Colon (tissue), 2 donors: ENCODE measurements around the gene ITGB3.
"Not testable (repeated sequence)": the region's sequence is repeated elsewhere in the genome, so short reads cannot be mapped to it uniquely, and the experiment has no call there.

Experiments
- FAIRE-seq: peaks from 2 replicates; lab custom pipeline; 2012; peaks lifted over from hg19 to GRCh38; lab: Jason Lieb, UNC
- donor health status: control.
- donor health status: control.

The ITGB3 gene

DNA sequence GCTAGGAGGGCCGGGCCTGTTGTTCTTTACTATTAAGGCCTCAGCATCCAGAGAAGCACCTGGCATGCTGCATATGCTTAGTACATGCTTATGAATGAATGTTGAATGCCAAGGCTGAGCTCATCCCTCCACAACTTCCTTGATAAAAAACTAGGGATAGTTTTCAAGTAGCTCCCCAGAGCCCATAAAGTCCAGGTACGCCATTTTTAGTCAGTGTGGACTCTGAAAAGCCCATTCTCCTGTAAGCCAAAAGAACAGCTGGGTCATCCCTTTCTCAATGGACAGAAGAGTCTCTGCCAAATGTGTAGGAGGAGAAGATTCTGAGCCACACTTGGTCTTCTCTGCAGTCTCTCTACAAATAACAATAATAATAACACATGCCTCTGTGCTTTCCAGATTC lies 8.9 kb upstream of the ITGB3 start:
- FAIRE-seq: no peak

DNA sequence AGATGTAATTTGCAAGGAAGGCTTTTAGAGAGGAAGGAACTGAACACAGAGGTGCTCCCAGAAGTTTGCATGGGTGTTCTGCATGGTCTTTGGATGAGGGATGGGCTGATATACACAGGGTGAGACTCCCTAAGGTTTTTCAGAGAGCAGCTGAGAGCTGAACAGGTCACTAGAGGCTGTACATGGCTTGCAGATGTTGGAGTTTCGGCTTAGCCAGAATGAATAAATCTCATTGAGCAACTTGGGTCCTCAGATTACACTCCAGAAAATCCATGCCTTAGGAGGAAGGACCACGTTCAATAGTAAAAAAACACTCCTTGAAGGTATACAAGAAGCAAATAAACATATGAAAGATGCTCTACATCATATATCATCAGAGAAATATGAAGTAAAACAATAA lies 7.5 kb upstream of the ITGB3 start:
- FAIRE-seq: no peak

DNA sequence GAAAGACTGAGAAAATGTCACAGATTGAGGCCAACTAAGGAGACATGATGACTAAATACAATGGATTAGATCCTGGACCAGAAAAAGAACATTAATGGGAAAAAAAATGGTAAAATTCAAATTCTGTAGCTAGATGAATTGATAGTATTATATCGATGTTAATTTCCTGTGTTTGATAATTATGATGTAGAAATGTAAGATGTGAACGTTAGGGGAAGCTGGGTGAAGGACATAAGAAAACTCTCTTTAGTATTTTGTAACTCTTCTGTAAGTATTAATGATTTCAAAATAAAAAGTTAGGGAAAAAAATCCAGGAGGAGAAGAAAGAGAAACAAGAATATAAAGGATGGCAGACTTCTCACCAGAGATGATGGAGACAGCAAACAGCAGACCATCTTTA lies 2.8 kb upstream of the ITGB3 start:
- FAIRE-seq: no peak

DNA sequence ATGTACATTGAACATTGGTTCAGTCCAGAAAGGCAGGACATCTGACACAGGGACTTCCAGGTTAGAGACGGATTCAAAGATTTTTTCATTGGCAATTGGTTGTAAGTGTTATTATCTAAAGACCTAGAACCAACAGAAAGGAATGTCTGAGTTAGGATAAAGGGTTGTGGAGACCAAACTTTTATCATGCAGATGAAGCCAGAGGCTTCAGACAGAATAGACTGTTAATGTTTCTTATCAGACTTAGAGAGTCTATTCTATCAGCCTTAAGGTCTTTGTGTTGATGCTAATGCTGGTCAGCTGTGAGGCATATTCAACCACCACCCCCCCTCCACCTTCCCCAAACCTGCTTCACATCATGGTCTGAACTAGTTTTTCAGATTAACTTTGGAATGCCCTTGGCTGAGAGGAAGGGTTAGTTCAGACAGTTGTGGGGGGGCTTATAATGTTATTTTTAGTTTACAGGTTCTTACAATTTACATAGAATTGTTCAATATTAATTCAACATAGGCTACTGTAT lies 2.1 kb upstream of the ITGB3 start:
- FAIRE-seq: no peak

DNA sequence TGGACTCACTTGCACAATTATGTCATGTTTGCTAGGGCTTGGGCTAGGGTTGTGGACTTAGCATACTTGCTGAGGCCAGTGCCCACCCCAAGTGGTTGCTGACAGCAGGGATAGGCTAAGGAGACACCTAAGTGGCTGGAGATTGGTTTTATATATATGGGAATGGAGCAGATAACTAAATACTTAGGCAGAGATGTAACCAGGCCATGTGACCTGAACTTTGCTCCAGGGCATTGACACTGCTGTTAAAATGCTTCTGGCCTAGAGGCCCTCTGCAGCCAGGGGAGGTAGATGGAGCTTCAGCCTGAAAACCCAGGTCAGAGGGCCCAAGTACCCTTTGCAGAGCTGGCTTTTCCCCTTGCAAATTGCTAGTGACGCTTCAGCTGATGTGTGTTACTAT lies 1.4 kb upstream of the ITGB3 start:
- FAIRE-seq: no peak

GRCh38 chr17:47252766-47253512 lies 688 bp upstream of the ITGB3 start:
- no peak for FAIRE-seq

DNA sequence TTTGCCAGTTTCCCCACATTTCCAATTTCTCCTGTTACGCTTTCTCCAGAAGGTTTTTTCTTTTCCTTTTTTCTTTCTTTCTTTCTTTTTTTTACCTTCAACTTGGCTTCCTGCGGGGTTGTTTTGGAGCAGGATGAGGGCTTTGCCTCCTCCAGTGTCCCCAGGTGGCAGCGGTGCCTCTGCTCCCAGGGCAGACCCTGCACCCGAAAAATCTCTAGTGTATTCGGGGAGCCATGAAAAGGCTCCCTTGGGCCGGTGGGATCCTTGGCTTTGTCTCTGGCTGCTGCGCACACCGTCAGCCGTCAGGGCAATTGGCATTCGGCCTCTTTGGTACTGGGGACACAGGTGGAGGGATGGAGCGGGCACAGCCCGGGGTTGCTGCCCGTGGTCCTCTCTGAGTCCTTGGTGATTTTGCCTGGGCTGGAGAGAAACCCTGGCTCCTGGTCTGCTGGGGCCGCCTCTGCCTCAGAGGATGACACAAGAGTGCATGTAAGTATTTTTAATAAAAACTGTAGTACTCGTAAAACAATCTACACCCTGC lies 846 bp downstream of the ITGB3 start:
- no peak for FAIRE-seq

GRCh38 chr17:47257651-47258339 lies 4.2 kb downstream of the ITGB3 start:
- FAIRE-seq: no peak

DNA sequence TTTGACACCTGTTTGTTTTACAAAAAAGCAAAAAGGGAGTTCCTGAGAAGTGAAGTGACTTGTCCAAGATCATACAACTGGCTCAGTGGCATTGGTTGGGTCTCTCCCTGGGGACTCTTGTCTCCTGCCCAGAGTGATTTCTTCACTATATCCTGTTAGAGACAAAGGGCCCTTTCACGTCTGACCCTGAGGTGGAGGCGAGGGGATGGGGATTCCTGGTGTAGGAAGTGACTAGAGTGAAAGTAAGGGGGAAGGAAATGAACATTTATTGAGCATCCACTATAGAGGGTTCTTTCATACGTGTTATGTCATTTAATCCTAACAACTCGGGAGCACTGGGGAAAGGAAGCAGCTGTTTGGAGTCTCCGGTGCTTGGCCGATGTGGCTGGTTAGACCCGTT lies 9.0 kb downstream of the ITGB3 start:
- FAIRE-seq: no peak

GRCh38 chr17:47264166-47264565 lies 10.5 kb downstream of the ITGB3 start:
- no peak for FAIRE-seq

- FAIRE-seq: no peak
Observed at GRCh38 chr17:47265983-47266541, 12.4 kb downstream of the ITGB3 start.

DNA sequence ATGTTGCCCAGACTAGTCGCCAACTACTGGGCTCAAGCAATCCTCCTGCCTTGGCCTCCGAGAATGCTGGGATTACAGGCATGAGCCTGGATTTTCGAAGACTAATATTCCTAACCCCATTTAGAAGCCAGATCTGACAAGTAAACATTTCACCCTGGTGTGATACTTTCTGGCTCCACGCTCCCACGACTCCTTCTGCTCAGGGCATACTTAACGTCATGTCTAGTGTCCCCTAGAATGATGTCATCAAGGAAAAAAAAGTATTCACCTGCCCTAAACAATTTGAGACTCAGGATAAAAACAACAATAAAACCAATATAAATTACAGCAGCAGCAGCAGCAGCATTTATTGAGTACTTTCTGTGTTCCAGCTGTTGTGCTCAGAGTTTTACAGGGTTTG lies 13.2 kb downstream of the ITGB3 start:
- FAIRE-seq: no peak

DNA sequence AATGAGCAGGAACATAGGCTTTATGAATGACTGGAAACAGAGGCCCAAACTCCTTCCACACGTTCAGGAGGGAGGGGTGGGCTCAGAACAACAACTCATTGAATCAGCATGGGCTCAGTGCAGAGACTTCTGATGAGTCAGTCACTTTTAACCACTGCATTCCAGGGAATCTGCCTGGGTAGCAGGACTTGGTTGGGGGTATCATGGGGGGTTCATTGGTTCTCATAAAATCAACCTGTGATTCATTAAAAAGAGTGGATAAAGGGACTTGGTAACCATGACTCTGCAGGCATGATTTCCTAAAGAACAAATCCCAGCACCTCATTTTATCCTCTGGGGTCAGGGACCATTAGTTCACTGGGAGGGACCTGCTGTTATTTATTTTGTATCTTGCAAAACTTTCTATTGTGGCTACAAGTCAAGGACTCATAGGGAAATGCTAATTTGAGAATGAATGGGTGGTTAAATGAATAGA lies 13.8 kb downstream of the ITGB3 start:
- no peak for FAIRE-seq

DNA sequence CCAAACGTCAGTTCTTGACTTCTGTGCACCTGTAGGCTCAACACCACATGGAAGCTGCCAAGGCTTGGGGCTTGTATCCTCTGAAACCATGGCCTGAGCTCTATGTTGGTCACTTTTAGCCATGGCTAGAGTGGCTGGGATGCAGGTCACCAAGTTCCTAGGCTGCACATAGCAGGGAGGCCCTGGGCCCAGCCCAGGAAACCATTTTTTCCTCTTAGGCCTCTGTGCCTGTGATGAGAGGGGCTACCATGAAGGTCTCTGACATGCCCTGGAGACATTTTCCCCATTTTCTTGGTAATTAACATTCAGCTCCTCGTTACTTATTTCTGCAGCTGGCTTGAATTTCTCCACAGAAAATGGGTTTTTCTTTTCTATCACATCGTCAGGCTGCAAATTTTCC lies 15.3 kb downstream of the ITGB3 start:
- FAIRE-seq: not testable (repeated sequence)

- not testable (repeated sequence) for FAIRE-seq
Observed at GRCh38 chr17:47269561-47270280, 16.1 kb downstream of the ITGB3 start.

DNA sequence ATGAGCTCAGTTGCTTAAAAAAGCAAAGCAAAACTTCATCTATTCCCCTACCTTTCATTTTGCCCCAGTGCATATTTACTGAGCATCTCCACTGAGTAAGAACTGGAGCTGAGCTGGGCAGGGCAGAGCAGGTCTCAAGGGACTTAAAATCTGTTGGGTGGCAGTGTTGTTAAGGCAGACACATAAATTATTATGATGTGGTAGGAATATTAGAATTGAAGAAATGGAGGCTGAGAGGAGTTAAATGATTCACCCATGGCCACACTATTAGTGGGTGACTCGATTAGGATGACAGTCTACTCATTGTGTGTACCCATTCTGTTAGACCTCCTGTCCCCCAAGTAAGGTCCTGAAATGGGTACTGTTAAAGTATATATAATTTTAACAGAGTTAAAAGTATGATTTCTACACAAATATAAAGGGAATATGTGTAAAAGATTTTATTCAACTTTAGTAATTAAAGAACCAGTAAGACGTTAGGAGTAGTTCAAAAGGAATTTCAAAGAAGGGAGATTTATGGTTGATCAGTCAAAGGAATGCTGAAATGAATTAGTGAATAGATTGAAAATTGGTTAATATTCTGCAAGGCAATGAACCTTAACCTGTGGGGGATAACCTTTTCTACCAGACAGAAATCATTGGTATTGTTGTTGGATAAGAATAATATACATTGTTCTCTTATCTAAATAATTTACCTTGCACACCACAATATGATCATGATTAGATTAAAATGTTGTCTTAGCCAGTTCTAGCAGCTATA lies 17.5 kb downstream of the ITGB3 start:
- no peak for FAIRE-seq

DNA sequence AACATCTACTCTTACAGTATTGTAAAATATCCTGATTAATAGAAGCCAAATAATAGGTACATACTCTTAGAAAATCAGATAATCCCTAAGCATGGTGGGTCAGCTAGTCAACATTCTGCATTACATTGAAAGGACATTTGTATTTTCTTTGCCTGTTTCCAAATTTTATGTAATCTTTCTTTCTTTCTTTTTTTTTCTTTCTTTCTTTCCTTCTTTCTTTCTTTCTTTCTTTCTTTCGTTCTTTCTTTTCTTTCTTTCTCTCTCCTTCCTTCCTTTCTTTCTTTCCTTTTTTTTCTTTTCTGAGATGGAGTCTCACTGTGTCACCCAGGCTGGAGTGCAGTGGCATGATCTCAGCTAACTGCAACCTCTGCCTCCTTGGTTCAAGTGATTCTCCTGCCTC lies 18.9 kb downstream of the ITGB3 start:
- no peak for FAIRE-seq

DNA sequence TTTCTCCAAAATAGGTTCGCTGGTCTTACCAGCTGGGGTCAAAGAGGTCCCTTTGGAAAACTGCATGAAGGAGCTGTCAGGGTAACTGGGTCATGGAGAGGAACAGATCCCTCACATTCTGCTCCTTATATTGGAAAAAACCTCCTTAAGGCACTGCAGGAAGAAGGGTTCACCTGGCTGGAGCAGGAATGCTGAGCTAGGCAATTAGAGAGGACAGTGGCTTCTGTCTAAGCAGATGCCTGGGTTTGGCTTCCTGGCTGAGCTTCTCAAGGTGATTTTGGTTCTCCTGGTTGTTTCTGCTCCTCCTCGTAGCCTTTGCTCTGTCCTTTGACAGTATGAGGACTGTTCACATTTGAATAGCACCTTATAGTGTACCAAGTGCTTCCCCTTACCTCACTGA lies 19.6 kb downstream of the ITGB3 start:
- no peak for FAIRE-seq

- no peak for FAIRE-seq
Observed at GRCh38 chr17:47274319-47275069, 20.9 kb downstream of the ITGB3 start.

GRCh38 chr17:47275245-47275984 lies 21.8 kb downstream of the ITGB3 start:
- FAIRE-seq: no peak
